K562 (cell line): ENCODE measurements around the gene ZNF668. TPM values are rescaled to one million over a fixed set of nuclear protein-coding genes. Genes with fewer than 3 reads are reported as not detected.

ENCODE experiments used
- CXXC5 ChIP-seq: fragments of 250-450 bp; sonication (Bioruptor Pico); IDR thresholded peaks from 2 replicates; pipeline ENCODE4 v1.8.0; 2022; ENCODE audit warnings: inconsistent platforms, mild to moderate bottlenecking, moderate library complexity
- EGR1 ChIP-seq: fragments of 450-650 bp; conservative IDR thresholded peaks from 2 replicates; pipeline ENCODE4 v1.6.1; 2017; ENCODE audit warnings: mild to moderate bottlenecking
- KDM1A ChIP-seq, 2 experiments: fragments of 450-650 bp; IDR thresholded peaks; 2 replicates each; pipeline ENCODE4 v1.6.1; 2016; ENCODE audit warnings: mild to moderate bottlenecking in 2 of 2
- MITF ChIP-seq: IDR thresholded peaks from 2 replicates; pipeline ENCODE4 v1.6.1; 2014; ENCODE audit warnings: antibody characterized with exemption
- MLLT1 ChIP-seq, 2 experiments: fragments of 450-650 bp; IDR thresholded peaks; 2 replicates each; pipeline ENCODE4 v1.6.1; 2016
- MNT ChIP-seq, 2 experiments: fragments of 450-650 bp; conservative IDR thresholded peaks; 2 replicates each; pipeline ENCODE4 v1.6.1; 2017; ENCODE audit warnings: mild to moderate bottlenecking in 2 of 2, moderate library complexity in 2 of 2
- NFE2L1 ChIP-seq: fragments of 450-650 bp; IDR thresholded peaks from 2 replicates; pipeline ENCODE4 v1.6.1; 2016; ENCODE audit warnings: missing genetic modification characterization, low read depth, mild to moderate bottlenecking, missing compliant biosample characterization, moderate library complexity, borderline replicate concordance
- NR2C1 ChIP-seq, 2 experiments: fragments of 450-650 bp; IDR thresholded peaks; 2 replicates each; pipeline ENCODE4 v1.6.1; 2017; ENCODE audit warnings: mild to moderate bottlenecking in 2 of 2, antibody characterized with exemption in 1 of 2, inconsistent platforms in 1 of 2, missing compliant biosample characterization in 1 of 2, missing genetic modification characterization in 1 of 2
- RBM25 ChIP-seq: fragments of 200-400 bp; formaldehyde crosslinking; IDR thresholded peaks from 2 replicates; pipeline ENCODE4 v1.6.1; 2018; ENCODE audit warnings: low read length, low read depth, moderate library complexity; ENCODE audit not compliant: severe bottlenecking
- RFX1 ChIP-seq: fragments of 450-650 bp; IDR thresholded peaks from 2 replicates; pipeline ENCODE4 v1.6.1; 2016; ENCODE audit warnings: mild to moderate bottlenecking, moderate library complexity
- TAF7 ChIP-seq: fragments of 450-650 bp; IDR thresholded peaks from 2 replicates; pipeline ENCODE4 v1.6.1; 2016; ENCODE audit warnings: missing genetic modification characterization, missing compliant biosample characterization
- TEAD4 ChIP-seq, 2 experiments: sonication (generic) in 1 of 2; formaldehyde crosslinking in 1 of 2; IDR thresholded peaks; 2 replicates each; pipeline versions ENCODE4 v1.6.1 to v1.8.0; 2012 to 2022; ENCODE audit warnings: borderline replicate concordance in 1 of 2, inconsistent platforms in 1 of 2, low read length in 1 of 2, mild to moderate bottlenecking in 1 of 2, missing genetic modification reagents in 1 of 2
- TFAP4 ChIP-seq: sonication (generic); formaldehyde crosslinking; IDR thresholded peaks from 2 replicates; pipeline ENCODE4 v1.8.0; 2022; ENCODE audit warnings: missing genetic modification reagents, mild to moderate bottlenecking, moderate library complexity, borderline replicate concordance
- TRIM28 ChIP-seq: fragments of 450-650 bp; IDR thresholded peaks from 2 replicates; pipeline ENCODE4 v1.6.1; 2017
- ZBTB2 ChIP-seq: fragments of 450-650 bp; IDR thresholded peaks from 2 replicates; pipeline ENCODE4 v1.6.1; 2016; ENCODE audit warnings: antibody characterized with exemption
- ZNF311 ChIP-seq: fragments of 250-450 bp; sonication (Bioruptor Pico); IDR thresholded peaks from 2 replicates; pipeline ENCODE4 v1.4.0; 2020; ENCODE audit warnings: mild to moderate bottlenecking, moderate library complexity
- ZNF384 ChIP-seq: IDR thresholded peaks from 2 replicates; pipeline ENCODE4 v1.6.1; 2012; ENCODE audit warnings: low read depth, low read length, improper control_type of control experiment
- ZNF511 ChIP-seq: sonication (generic); formaldehyde crosslinking; IDR thresholded peaks from 2 replicates; pipeline ENCODE4 v1.8.0; 2022; ENCODE audit warnings: mild to moderate bottlenecking, missing genetic modification reagents
- polyA plus RNA-seq, 8 experiments: library from polyadenylated mRNA; depleted of rRNA in 4 of 8; stranded (reverse) in 5 of 8; unstranded in 3 of 8; fragments of >200 nt; fragmentation: Nextera tagmentation in 2 of 8; fragmentation: Illumina TruSeq in 1 of 8; extraction: Ambion mirVana in 2 of 8; extraction: Trizol in 1 of 8; gene quantifications; 2 replicates each; pipeline versions ENCODE4 v1.2.1 to v1.2.3, GENCODE V29; 2011 to 2014; ENCODE audit warnings: inconsistent platforms in 1 of 8, missing spikeins in 1 of 8
- total RNA-seq, 7 experiments: library from RNA; depleted of rRNA in 6 of 7; stranded (reverse); fragments of >200 nt in 6 of 7; fragmentation: Illumina TruSeq in 2 of 7; extraction: Trizol in 2 of 7; gene quantifications; 2 replicates each; pipeline versions ENCODE4 v1.2.1 to v1.2.3, GENCODE V29; 2011 to 2021; ENCODE audit warnings: low replicate concordance in 1 of 7

Gene ZNF668
- total and polyA plus RNA-seq, 9 of the 15 experiments (the other 6 are each of a cell fraction or from before 2014, with no cell fraction given) = 0.04 to 15.3 (median 3.8) TPM; not detected in 1

- TF ChIP-seq ZBTB2 = peak; percentile 36; the same call in 1 of the 2 replicates
- TF ChIP-seq NR2C1 (IDR thresholded peaks at IDR 0.05) = peak; percentile 73
- peak; percentile 80 for TF ChIP-seq NR2C1 (tag; IDR thresholded peaks at IDR 0.05)
- TF ChIP-seq TAF7 (tag) = 0 out of 2 replicates have a peak, but pooled peaks have one; percentile 50
- TF ChIP-seq MLLT1 (IDR thresholded peaks at IDR 0.05) = peak in 1 of 2 experiments; percentile 70; a peak in 2 of 4 replicates
- TF ChIP-seq KDM1A (IDR thresholded peaks at IDR 0.05) = peak in 1 of 2 experiments; percentile 62; a peak in 1 of 4 replicates
- TF ChIP-seq RFX1 = no peak
- peak; percentile 91 to 93 for TF ChIP-seq MNT (conservative IDR thresholded peaks at IDR 0.05)
- TF ChIP-seq ZNF511 = 0 out of 2 replicates have a peak, but pooled peaks have one; percentile 50
- no peak for TF ChIP-seq ZNF311 (CRISPR knock-in tag)
- TF ChIP-seq RBM25 = no peak
- peak; percentile 75 for TF ChIP-seq ZNF384
- TF ChIP-seq CXXC5 = peak; percentile 91
- peak; percentile 42 for TF ChIP-seq TEAD4 (IDR thresholded peaks at IDR 0.05; ENCODE audit: low read length)
- no peak for TF ChIP-seq TEAD4 (CRISPR knock-in tag; IDR thresholded peaks at IDR 0.05; ENCODE audit: borderline replicate concordance)
- peak; percentile 46; the same call in 1 of the 2 replicates for TF ChIP-seq MITF
- TF ChIP-seq TRIM28 = no peak
- TF ChIP-seq TFAP4 (CRISPR knock-in tag) = peak; percentile 80
- no peak for TF ChIP-seq NFE2L1 (tag)
- peak; percentile 69 for TF ChIP-seq EGR1
These were observed 31.7 kb upstream of the ZNF668 start (continued) for GRCh38 chr16:31105677-31106213.
